SK-N-DZ (cell line): Measurements from ENCODE around the gene POLR2M.
A peak's percentile ranks its signal among the peaks of the same experiment; 100 is the strongest.

Experiments used
- DNase-seq: peaks from one replicate; pipeline ENCODE4 v3.0.0-alpha.2; 2015; ENCODE audit warnings: low spot score

Gene POLR2M

DNA sequence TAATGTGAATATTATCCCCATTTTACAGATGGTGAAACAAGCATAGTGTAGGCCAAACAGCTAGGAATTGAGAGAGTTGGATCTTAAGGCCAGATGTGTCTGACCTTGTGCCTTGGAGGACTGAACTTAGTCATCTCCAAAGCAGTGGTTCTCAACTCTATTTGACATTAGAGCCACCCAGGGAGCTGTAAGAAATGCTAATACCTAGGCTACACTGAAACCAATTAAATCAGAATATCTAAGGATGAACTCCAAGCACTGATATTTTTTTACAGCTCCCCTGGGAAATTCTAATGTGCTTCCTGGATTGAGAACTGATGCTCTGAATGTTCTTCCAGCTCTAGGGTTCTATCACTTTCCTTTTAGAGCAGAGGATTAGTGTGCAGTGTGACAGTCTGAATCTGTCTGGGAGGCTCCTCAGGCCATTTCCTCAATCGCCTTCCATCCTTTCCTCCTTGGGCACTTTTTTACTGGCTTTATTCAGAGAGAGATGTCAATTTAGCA lies 32.3 kb downstream of the POLR2M start:
- no peak for DNase-seq

DNA sequence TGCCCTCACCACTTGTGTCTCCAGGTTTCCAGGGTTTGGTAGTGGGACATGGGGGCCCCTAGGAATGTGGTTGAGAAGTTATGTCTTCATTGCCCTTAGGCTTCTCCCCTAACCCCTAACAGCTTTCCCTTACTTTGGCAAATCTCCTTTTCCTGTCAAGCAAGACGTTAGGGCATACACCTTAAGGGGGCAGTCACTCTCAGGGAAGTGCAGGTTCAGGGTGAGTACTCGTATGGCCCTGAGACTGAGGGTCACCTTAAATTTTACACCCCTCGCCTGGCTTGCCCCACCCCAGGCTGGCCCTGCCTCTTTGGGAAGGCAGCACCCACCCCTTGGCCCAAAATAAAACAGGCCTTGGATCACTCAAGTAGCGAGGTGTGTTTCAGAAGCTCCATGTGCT lies 33.5 kb downstream of the POLR2M start:
- no peak for DNase-seq

DNA sequence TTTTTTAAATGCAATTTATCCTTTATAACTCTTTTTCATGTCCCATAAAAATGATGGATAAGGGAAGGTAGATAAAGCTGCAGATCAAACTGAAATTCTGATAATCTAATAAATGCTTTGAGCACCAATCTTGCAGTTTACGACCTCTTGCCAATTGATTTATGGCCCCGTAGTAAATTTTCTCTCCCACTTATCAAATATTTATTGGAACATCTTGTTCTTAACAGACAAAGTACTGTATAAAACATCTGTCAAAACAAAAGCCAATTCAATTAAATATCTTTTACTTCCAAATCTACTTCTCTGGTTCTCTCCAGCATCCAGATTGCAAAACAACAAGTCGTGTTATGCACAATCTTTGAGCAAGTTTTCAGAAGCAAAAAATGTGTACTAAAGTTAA lies 34.6 kb downstream of the POLR2M start:
- no peak for DNase-seq

DNA sequence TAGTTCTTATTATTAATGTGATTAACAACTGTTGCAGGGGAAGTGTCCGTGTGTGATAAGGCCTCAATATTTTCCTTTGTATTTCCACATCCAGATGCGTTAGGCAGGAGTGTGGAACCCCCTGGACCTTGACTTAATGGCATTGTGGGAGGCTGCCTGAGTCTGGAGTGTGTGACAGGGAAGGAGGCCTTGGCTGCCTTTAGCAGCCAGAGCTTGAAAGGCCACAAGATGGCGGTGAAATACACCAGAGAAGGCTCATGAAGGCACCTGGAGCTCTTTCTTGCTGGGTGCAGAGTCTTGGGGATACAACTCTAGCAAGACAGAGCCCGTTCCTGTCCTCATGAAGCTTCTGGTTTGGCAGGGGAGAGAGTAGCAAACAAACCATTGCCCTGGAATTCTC lies 36.9 kb downstream of the POLR2M start:
- peak; percentile 24 for DNase-seq

DNA sequence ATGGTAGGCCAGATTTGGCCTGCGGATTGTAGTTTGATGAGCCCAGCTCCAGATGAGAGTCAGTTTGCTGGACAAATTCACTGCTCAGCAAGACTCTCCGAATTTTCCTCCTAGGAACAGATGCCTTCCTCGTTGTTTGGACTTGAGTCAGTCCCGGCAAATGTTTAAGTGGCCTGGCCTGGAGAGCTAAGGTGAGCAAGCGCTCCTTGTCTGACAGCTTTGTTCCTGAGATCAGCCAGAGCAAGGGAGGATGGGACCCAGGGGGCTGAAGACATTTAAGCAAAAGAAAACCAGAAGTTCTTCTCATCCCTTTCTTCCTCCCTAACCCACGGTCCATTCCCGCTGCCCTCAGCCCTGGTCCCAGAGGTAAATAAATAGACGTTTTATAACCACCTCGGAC lies 40.3 kb downstream of the POLR2M start:
- no peak for DNase-seq

DNA sequence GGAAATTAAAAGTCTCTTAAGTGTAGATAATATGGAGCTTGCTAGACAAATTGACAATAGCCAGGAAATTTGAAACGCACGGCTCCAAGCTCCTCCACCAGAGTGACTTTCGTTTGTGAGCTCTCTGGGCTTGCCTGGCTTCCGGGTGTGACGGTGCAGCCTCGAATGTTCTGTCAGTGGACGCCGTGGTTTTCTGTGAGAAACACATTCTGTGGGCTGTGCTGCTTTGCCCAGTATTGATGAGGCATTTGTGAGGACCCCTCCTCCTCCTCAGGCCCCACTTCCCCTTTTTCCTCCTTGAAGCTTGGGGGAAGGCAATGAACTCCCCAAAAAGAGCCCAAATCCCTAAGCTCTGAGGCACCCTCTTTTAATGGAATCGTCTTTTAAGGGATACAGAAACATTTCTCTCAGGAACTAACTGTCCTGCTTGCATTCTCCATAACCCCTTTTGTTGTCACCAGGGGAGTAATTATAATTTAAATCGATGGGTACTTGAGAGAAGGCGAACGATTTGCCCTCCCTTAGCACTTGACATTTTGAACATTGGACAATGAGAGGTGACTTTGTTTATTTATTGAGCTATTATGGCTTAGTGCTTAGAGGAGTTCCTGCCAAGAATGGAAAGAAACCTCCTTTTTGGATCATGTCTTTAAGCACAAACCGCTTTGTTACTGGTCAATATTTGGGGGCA lies 40.8 kb downstream of the POLR2M start:
- DNase-seq: no peak

DNA sequence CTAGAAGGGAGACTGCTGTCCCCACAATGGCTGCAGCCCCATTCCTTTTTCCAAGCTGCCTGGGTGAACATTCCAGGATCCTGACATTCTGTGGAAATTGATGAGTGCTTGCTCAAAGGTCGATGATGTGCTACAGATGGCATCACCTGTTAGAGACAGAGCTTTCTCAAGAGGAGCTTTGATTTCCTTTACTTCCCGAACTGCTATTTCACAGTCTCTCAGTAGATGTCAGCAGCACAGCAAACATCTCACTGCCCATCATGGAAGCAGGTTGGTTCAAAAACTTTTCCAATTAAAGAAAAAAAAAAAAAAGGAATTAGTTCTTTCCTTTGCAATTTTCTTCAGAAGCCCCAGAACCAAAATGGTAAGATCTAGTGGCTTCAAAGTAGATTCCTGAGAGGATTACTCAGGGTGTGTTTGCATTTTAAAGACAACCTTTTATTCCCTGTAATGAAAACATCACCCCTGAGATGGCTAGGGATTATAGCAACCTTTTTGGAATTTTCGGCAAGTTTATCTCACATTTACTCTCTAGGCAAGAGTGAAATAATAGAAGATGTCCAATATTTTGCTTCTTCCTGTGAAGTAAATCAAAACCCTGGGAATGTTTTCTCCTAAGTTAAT lies 44.8 kb downstream of the POLR2M start:
- DNase-seq: peak; percentile 42

DNA sequence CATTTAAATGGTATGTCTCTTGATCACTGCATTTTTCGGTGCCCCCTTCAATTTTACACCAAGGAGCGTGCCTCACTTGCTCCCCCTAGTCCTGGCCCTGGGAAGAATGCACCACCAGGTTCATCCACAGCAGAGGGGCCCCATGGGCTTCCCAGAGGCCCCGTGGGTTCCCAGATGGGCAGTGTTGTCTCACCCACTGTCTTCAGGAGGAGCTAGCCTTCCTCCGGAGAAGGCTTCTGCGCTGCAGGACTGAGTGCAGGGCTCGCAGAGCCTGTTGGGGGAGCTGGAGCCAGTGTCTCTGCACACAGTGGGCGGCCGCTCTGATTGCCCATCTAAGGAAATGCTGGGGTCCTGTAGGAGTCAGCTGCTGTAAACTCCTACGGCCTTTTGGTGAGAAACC lies 45.9 kb downstream of the POLR2M start:
- DNase-seq: peak; percentile 12

DNA sequence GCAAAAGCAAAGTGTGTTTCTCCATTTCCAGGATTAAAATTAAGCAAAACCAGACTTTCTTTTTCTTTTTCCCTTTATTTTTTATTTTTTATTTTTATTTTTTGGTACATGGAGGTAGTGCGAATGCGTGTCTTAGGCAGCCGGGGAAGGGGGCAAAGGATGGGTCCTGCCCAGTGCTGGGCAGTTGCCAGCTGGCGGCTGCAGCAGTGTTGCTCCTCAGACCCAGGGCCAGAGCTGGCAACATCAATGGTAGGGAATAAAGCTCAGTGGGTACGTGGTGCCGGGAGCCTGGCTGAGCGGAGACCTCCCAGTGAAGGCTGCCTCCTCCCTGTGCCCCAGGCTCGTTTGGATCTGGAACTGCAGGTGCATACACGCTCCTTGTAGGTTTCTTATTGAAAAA lies 46.3 kb downstream of the POLR2M start:
- DNase-seq: no peak

DNA sequence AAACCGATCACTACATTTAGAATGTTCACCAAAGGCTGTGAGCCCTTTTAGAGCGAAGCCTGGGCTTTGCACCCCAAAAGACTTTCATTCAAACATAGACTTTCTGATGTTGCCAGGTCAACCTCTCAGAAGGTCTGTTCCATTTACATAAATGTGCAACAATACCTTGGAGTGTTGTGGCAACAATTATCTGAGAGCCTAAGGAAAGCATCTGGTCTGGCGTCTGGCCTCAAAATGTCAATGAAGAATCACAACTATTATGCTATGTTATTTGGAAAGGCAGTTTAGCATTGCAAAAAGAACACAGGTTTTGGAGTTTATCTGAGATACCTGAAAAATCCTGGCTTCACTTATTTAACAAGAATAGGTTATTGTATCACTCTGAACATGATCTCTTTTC lies 50.0 kb downstream of the POLR2M start:
- no peak for DNase-seq

DNA sequence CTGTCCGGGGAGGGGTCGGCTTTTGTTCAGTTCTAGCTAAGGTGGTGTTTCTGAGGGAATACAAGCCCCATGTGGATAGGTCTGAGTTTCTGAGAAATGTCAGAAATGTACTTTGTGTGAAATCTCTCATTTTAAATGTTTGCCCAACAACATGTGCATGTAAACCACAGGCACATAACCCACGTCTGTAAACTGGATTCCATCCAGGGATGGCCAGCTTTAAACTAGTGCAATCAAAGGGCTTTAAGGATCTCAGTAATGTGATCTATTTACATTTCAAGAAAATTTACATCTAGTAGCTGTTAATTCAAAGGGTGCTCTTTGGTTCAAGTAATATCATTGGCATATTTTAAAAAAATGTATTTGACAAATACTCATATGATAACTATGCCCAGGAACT lies 52.0 kb downstream of the POLR2M start:
- DNase-seq: no peak

DNA sequence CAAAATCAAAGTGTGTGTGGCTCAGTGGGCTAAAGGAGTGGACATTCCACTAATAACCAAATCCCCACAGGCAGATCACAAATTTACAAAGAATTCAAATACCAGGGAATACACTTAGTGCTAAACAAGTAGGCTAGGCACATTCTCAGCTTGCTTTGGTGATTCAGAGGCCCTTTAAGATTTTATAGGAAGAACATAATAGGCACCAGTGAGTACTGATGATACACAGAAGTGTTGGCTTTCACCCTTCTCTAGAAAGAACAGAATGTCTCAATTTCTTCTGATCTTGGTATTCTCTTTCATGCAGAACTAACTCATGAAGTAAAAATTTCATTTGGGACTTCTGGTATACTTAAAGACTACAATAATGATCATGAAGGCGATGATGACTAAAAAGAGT lies 55.0 kb downstream of the POLR2M start:
- DNase-seq: no peak

DNA sequence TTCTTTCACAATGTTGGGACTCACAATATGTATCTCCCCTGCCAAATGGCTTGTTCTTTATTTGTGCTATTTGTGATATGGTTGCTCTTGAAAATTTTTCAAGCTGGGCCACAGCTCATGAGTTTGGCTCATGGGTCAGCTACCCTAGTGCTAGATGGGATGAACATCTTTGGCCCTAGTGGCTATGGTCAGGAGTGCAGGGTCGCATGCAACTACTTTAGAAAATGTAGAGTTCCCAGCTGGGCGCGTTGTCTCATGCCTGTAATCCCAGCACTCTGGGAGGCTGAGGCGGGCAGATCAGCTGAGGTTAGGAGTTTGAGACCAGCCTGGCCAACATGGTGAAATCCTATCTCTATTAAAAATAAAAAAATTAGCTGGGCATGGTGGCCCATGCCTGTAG lies 55.8 kb downstream of the POLR2M start:
- DNase-seq: no peak

DNA sequence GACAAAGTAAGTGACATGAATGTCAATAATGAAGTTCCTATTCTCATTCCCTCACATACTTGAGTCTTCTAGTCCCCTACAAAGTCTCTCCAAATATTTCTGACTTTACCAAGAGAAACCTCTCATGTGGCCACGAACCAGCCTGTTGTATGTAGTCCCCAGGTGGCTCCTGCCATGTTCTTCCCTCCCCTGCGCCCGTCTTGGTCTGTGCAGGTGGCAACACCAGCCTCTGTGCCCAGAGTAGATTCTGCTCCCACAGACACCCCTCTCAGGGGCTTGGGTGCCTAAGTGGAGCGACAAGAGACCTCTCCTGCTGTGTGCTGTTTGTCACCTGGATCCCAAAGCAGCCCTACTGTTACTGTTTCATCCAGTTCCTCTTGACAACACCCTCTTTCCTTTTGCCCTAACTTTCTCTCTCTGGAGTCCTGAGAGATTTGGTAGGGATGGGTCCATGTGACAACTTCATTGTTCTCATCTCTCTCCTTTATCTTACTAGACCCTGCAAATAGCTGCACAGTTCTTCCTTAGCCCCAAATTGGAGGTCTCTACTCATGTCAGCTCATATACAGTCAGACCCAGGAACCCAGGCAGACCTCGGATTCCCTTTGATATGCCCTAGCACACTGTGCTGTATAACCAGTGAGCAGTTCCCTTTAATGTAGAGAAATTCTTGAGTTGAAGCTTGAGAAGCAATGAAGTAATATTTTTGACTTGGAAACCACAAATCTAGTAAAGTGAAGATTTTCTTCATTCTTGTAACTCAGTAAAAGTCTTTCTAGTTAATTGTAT lies 56.9 kb downstream of the POLR2M start:
- DNase-seq: no peak
